HG02840 (cell line): ENCODE results near the gene UMPS.
"Not testable (repeated sequence)": the region's sequence is repeated elsewhere in the genome, so short reads cannot be mapped to it uniquely, and the experiment has no call there.

ENCODE experiments used
- ATAC-seq: cut with Tn5 transposase; IDR thresholded peaks from one replicate; pipeline ENCODE4 v1.9.1; 2021; ENCODE audit warnings: mild to moderate bottlenecking, moderate library complexity, moderate number of reproducible peaks; ENCODE audit not compliant: unreplicated experiment, low FRiP score

Gene UMPS

DNA sequence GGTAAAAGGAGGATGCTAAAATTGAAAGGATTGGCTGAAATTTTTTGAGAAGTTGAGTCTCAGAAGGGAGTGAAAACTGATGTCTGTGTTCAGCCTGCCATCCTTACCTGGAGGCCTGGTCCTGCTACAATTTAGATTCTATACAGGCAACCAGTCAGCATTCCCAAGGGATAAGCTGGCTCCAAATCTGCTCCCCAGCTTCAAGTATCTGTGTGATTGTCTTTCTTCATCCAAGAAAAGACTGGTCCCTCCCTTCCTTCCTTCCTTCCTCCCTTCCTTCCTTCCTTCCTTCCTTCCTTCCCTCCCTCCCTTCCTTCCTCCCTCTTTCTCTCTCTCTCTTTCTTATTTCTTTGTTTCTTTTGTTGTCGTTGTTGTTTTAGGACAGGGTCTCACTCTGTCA lies 24.7 kb upstream of the UMPS start:
- no peak for ATAC-seq

DNA sequence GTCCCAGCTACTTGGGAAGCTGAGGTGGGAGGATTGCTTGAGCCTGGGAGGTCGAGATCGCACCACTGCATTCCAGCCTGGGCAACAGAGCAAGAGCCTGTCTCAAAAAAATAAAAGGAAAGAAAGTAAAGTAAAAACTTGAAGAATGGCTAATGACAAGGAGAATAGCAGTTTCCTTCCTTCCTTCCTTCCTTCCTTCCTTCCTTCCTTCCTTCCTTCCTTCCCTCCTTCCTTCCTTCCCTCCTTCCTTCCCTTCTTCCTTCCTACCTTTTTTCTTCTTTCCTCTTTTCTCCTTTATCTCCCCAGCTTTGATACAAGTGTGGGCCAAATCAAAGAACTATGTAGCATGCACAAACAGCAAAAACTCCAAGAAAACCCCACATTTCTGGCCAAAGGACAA lies 23.0 kb upstream of the UMPS start:
- ATAC-seq: not testable (repeated sequence)

DNA sequence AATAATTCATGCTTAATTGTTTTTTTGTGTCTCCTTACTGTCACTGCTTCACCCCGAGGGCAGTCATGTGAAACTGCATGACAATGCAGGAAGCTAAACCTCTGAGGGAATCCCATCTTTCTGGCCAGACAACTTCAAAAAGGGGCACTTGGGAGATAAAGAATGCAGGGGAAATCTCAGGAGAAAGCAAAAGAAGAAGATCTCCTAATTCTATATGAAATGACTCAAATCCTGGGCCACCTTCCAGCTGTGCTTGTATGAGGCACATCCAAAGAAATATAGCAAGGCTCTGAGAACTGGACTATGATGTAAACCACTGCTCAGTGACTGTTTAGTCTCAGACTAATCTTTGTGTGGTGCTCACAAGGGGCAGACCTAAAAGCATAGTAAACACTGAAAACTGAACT lies 22.6 kb upstream of the UMPS start:
- no peak for ATAC-seq

DNA sequence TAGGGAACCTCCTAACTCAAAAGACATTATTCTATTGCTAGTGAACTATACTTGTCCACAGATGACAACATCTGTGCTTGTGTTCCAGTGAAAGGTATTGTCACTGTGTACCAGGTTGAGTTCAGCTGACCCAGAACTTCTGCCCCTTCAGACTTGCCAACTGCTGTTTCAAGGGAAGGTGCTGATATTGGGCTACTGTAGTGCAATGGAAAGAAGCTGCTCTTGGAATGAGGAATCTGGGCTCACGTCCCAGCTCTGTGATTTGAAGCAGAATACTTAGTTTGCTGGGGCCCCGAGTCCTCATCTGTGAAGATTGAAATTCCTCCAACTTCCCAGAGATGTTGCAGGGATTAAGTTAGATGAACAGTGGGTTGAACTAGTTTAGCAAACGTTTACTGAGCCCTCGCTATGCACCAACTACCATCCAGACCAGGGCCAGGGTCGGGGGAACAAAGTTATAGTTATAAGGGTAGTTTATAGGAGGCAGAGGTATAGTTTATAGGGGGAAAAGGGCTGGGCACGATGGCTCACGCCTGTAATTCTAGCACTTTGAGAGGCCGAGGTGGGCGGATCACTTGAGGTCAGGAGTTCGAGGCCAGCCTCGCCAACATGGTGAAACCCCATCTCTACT lies 15.9 kb upstream of the UMPS start:
- ATAC-seq: no peak

DNA sequence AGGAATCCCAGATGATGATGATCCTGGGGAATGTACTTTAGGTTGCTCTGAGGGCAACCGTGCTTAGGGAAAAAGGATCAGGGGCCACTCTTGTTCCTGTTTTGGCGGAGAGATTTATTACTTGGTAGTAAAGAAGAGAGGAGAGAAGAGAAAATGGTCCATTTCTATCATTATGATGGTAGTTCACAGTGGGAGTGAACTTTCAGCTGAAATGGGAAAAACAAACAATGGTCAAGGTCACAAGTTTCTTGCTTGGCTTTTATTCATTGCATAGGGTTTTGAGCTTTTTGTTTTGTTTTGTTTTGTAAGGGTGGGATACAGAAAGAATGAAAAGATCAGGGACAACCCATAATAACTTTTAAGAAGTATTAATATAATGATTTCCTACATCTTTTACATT lies 7.7 kb upstream of the UMPS start:
- ATAC-seq: no peak

DNA sequence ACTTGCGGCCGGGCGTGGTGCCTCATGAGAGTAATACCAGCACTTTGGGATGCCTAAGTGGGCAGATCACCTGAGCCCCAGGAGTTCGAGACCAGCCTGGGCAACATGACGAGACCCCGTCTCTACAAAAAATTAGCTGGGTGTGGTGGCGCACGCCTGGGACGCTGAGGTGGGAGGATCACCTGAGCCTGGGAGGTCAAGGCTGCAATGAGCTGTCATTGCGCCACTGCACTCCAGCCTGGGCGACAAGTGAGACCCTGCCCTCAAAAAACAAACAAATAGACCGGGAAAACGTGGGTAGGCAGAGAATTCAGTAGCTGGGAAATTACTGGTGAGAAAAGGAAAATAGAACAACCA lies 667 bp downstream of the UMPS start:
- ATAC-seq: no peak

DNA sequence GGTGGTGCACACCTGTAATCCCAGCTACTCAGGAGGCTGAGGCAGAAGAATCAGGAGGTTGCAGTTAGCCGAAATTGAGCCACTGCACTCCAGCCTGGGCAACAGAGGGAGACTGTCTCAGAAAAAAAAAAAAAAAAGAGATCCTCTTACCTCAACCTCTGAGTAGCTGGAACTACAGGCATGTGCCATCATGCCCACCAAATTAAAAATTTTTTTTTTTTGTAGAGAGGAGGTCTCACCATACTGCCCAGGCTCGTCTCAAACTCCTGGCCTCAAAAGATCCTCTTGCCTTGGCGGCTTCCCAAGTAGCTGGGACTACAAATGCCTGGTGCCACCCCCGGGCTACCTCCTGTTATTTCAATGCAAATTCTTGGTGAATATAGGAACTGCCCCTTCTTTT lies 1.5 kb downstream of the UMPS start:
- ATAC-seq: no peak

DNA sequence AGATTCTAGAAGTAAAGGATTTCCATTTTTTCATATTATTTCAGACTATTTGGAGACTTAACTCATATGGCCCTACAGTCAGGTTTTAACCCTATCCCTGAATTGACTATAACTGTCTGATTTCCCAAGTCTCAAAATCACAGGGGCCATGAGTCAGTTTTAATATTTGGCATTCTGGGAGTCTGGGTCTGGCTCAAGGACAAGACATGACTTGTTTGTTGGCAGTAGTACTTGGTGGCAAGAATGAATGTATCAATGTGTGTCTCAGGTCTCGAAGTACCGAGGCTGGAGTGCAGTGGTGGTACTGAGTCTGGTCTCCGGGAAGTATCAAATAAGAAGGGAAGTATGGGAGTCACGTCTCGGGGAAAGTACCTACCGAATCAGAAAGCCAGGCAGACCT lies 10.8 kb downstream of the UMPS start:
- no peak for ATAC-seq

DNA sequence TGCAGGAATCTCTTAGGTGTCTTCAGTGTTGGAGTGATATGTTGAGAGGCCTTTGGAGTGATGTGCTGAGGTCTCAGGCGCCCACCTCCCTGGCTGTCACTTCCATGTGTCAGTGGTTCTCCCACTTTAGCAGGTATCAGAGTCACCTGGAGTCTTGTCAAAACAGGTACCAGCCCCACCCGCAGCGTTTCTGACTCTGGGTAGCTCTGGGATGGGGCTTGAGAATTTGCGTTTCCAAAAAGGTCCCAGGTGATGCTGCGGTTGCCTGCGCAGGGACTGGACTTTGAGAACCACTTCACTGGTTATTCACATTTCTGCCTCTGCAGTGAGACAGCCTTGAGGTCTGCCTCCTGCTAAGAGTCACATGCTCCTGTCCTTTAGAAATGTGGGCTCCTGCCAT lies 15.5 kb downstream of the UMPS start:
- ATAC-seq: no peak

DNA sequence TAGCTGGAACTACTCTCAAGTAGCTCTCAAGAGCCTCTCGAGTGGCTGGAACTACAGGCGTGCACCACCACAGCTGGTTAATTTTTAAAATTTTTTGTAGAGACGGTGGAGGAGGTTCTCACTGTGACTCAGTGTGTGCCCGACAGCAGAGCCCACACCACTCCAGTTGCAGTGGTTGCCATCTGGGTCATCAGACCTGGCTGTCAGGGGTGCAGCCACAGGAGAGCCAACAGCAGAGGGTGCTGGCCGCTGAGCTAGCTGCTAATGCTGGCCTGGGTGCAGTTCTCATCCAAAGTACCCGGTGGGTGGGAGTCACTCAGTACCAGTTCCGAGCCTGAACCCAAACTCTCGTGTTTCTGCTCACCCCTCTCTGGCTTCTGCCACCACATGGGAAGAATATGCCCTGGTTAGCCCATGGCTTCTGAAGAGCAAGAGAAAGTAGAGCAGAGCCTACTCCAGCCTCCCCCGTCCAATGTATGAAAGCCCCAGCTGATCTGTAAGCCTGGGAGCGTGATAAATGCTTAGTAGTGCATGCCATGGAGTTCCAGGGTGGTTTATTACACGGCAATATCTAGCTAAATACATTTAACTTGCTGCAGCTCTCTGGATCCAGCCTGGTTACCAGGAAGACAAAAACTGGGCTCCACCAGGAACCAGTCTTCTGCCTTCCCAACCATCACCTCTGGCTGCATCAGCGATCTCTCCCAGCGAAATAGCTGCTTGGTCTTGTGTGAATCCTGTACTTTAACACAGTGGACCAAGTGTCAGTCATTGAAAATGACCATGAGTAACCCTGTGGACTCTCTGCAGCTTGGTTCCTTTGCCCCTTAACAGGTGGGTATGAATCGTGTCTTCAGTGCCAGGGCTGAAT lies 17.1 kb downstream of the UMPS start:
- ATAC-seq: no peak

DNA sequence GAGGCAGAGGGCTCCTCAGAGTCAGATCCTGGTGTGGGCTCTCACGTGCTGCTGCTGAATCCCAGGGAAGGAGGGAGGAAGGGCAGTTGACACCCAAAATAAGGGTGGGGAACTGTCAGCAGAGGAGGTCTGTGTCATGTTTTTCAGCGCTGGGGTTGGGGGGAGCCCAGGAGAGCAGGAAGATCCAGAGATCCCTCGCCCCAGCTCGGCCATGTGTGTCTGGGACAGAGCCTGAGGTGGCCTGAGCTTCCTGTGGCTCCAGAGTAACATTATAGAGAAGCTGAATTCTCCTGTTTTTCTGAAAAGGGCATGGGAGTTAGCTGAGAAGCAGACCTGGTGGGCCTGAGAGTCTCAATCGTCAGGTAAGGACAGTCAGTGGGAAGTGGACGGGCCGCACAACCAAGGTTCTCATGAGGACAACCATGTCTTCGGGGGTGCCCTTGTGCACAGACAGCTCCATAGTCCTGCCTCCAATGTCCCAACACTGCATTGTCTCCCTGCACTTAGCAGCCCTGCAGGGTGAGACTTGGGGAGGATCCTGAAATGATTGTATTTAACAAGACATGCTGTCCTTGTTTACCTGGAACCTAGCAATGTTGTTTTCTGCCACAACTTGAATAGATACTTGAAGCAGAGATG lies 18.4 kb downstream of the UMPS start:
- ATAC-seq: no peak

DNA sequence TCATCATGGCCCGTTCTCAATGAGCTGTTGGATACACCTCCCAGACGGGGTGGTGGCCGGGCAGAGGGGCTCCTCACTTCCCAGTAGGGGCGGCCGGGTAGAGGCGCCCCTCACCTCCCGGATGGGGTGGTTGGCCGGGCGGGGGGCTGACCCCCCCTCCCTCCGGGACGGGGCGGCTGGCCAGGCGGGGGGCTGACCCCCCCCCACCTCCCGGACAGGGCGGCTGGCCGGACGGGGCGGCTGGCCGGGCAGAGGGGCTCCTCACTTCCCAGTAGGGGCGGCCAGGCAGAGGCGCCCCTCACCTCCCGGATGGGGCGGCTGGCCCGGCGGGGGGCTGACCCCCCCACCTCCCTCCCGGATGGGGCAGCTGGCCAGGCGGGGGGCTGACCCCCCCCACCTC lies 19.6 kb downstream of the UMPS start:
- ATAC-seq: not testable (repeated sequence)

DNA sequence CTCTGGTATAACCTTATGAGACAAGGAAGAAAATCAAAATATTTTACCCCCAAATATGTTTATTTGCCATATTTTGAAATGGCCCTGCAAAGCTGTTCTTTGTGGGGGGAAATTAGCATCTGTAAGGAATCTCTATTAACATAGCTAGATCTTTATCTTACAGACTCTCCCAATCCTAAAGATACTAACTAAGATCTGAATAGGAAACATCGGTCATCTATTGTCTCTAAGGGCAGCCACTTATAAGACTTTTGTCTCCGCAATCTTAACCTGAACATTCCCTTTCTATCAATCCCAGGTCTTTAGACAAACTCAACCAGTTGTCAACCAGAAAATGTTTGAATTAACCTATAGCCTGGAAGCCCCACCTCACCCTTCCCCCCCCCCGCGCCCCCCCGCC lies 21.2 kb downstream of the UMPS start:
- ATAC-seq: no peak

DNA sequence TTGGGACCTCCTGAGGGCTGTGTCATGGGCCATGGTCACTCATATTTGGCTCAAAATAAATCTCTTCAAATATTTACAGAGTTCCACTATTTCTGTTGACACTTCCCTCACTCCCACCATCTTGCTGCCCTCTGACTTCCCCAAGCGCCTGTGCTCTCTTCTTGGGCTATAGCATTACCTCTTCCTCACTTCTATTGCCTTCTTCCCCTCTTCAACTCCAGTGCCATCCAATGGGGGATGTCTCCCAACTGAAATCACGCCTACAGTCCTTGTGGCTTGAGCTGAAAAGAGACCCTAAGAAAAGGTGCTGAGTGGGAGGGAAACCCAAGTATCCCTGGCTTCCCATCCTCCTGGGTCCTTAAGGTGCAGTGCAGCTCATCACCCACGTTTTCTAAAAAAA lies 21.8 kb downstream of the UMPS start:
- no peak for ATAC-seq

DNA sequence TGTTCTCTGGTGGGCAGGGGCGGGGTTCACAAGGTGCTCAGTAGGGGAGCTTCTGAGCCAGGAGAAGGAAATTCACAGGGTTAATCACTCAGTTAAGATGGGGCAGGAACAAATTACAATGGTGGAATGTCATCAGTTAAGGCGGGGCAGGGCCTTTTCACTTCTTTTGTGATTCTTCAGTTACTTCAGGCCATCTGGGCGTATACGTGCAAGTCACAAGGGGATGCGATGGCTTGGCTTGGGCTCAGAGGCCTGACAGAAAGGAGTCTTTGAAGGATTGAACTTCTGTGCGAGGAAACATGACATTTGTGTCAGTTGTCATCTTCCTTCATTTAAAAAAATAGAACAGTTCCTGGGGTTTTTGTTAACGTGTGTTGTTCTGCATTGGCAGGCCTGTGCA lies 27.7 kb downstream of the UMPS start:
- not testable (repeated sequence) for ATAC-seq

DNA sequence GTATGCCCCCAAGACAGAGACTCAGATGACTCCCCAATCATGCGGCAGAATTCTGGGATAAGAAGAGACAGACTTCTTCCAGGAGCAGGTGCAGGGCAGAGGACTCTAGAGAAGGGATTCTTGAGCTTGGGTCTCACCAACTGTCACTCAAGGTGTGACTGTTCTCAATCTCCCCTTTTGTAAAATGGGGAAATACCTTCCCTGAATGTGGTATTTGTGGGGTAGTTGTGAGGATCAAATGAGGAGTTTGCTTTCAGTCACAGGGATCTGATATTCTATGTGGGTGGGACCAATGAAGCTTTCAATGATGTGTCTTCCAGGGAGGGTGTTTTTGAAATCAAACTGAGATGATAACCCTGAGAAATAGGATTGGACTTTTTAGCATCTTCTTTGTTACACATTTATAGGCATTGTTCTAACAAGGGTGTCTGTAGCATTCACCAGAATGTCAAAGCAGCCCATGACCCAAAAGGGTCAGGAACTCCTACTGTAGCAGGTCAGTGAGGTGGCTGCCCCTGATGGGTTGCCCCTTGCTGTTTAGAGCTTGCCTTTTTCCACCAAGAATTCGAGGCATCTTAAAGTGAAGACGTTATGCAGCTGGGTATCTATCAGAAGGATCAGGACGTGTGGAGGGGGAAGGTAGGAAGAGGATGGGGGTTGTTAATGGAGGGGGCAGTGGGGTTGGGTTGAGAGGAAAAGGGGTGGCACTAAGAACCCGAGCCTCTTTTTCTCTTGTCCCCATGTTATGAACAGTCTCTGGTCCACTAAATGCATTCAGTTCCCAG lies 28.8 kb downstream of the UMPS start:
- no peak for ATAC-seq

DNA sequence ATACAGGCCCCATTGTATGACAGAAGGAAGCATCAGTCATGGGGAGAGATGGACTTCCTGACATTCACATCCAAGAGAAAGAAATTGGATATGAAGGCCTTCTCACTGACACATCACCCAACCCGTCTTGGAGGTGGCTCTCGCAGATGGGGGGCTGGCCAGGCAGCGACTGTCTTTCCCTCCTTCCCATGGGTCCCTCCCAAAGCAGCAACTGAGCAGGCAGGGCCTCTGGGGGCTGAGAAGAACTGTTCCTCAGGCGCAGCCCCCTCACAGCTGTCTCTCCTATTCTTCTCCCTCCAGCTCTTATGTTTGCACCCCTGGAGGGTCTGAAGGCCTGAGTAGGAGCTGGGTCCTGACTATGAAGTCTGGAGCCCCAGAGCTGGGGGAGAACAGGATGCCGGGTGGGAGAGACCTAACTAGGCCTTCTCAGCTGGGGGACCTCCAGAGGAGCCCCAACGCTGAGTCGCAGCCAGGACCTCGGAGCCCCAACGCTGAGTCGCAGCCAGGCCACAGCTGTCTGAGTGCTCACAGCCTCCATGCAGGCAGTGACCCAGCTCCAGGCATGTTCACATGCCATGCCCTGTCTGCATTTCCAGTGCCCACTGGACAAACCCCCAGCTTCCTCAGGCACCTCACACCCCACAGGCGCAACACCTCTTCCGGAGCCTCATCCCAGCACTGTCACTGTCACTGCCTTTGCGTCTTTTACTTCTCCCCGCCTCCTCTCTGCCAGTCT lies 29.6 kb downstream of the UMPS start:
- no peak for ATAC-seq

DNA sequence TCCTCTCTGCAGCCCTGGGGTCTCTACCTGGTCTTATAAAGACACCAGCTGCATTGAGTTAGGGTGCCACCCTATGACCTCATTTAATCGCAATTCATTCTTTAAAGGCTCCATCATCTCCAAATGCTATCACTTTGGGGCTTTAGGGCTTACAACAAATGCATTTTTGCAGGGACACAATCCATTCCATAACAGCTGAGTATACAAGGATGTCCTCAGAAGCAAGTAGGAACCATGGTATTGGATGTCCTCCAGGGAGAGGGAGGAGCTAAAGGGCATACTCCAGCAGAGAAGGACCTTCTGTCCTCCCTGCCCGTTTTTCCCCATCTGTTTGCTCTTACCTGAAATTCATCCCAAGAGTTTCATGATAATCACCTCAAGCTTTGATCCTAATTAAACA lies 30.3 kb downstream of the UMPS start:
- no peak for ATAC-seq

DNA sequence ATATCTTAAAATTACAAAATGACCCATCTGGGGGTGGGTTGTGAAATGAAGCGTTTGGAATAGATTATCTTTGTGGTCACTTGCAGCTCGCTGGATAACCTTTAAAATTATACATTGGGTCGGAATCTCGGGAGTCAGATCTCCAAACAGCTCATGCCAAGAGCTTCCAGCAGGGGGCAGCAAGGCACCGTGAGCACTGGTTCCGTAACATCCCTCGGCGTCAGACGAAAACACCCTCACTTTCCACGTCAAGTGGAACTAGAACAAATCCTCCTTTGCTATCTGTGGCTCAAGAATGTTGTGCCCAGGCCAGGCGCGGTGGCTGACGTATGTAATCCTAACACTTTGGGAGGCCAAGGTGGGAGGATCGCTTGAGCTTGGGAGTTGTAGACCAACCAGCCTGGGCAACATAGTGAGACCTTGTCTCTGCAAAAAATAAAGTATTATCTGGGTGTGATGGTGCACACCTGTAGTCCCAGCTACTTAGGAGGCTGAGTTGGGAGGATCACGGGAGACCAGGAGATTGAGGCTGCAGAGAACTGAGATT lies 31.1 kb downstream of the UMPS start:
- ATAC-seq: no peak
